Measurements from ENCODE around the gene DAB2IP.

The DAB2IP gene

DNA sequence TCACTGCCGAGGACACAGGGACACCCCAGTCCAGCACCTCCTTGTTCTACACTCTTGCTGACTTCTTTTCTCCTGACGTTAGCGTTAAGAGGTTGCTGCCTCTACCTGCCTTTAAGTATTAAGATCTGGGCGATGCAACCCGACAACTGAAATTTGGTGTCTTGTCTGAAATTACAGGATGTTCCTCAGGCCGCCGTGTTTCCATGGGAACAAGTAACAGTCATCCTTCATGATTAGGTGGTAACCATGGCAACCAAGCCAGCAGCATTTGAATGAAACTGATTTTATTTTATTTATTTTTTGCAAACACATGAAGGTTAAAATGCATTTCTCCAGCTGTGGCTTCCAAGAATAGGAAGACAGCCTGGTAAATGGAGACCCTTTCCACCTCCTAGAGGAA lies 20.8 kb downstream of the DAB2IP start:
- no peaks in the 10 kb centered on the region for H3K4me1 ChIP-seq (ENCODE audit: low read length)
- H3K27me3 ChIP-seq (ENCODE audit: low read depth, low read length), result peaks cover 5% of the 10 kb centered on the region; the same call in 1 of the 2 replicates

GRCh38 chr9:121672986-121673385 lies 21.6 kb downstream of the DAB2IP start:
- Histone ChIP-seq H3K27ac (ENCODE audit: low read length) (no peak overlapping the region), H3K4me3 (ENCODE audit: low read length) (no peak overlapping the region), H3K27me3 (ENCODE audit: low read depth, low read length) (peaks cover 5% of the 10 kb centered on the region; the same call in 1 of the 2 replicates), H3K4me1 (ENCODE audit: low read length) (no peaks in the 10 kb centered on the region), H3K79me2 (ENCODE audit: low read length) (no peaks in the 10 kb centered on the region), H3K4me2 (ENCODE audit: low read length) (no peak overlapping the region), H3K9ac (ENCODE audit: low read length) (no peak overlapping the region), H4K20me1 (ENCODE audit: insufficient read depth, low read length) (no peaks in the 10 kb centered on the region), H3K9me3 (ENCODE audit: insufficient read depth, low read length) (no peaks in the 10 kb centered on the region), H3K36me3 (replicated peaks; ENCODE audit: low read depth, low read length) (no peaks in the 10 kb centered on the region), H2AFZ (ENCODE audit: low read depth, low read length) (no peak overlapping the region)
- TF ChIP-seq EZH2phosphoT487 (IDR thresholded peaks at IDR 0.05; ENCODE audit: low read depth) (no peak), CTCF (IDR thresholded peaks at IDR 0.05; ENCODE audit: low read depth, low read length) (no peak)

More for the DNA sequence above, 20.8 kb downstream of the DAB2IP start:
- Histone ChIP-seq H3K4me3 (ENCODE audit: low read length) (no peak overlapping the region), H3K4me2 (ENCODE audit: low read length) (no peak overlapping the region), H4K20me1 (ENCODE audit: insufficient read depth, low read length) (no peaks in the 10 kb centered on the region), H3K79me2 (ENCODE audit: low read length) (no peaks in the 10 kb centered on the region), H3K36me3 (replicated peaks; ENCODE audit: low read depth, low read length) (no peaks in the 10 kb centered on the region), H3K9me3 (ENCODE audit: insufficient read depth, low read length) (no peaks in the 10 kb centered on the region), H3K9ac (ENCODE audit: low read length) (no peak overlapping the region), H2AFZ (ENCODE audit: low read depth, low read length) (no peak overlapping the region), H3K27ac (ENCODE audit: low read length) (no peak overlapping the region)
- TF ChIP-seq EZH2phosphoT487 (IDR thresholded peaks at IDR 0.05; ENCODE audit: low read depth), result no peak
- no peak for TF ChIP-seq CTCF (IDR thresholded peaks at IDR 0.05; ENCODE audit: low read depth, low read length)

DNA sequence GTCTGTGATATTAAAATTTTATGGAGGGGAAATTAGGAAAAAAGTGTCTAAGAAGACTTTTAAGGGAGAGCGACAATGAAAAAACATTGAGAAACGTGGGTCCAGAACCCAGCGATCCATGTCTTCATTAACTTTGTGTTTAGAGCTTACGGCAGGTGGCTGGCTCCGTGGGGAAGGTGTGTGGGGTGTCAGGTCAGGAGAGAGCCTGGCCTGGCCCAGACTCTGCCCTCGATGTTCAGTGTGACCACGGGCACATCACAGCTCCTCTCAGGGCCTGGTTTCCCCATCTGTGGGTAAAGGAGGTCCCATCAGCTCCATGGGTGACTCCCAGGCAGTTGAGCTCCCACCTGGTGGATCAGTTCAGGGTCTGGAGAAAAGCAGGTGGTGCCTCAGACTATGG lies 22.1 kb downstream of the DAB2IP start:
- H3K4me3 ChIP-seq (ENCODE audit: low read length), result no peak overlapping the region
- no peak overlapping the region for H3K4me2 ChIP-seq (ENCODE audit: low read length)
- no peak overlapping the region for H3K9ac ChIP-seq (ENCODE audit: low read length)
- H4K20me1 ChIP-seq (ENCODE audit: insufficient read depth, low read length), result no peaks in the 10 kb centered on the region
- H2AFZ ChIP-seq (ENCODE audit: low read depth, low read length), result no peak overlapping the region
- H3K27ac ChIP-seq (ENCODE audit: low read length), result no peak overlapping the region
- no peak for TF ChIP-seq EZH2phosphoT487 (IDR thresholded peaks at IDR 0.05; ENCODE audit: low read depth)
- no peak for TF ChIP-seq CTCF (IDR thresholded peaks at IDR 0.05; ENCODE audit: low read depth, low read length)
- H3K9me3 ChIP-seq (ENCODE audit: insufficient read depth, low read length), result no peaks in the 10 kb centered on the region
- H3K36me3 ChIP-seq (replicated peaks; ENCODE audit: low read depth, low read length), result no peaks in the 10 kb centered on the region
- peaks cover 5% of the 10 kb centered on the region; the same call in 1 of the 2 replicates for H3K27me3 ChIP-seq (ENCODE audit: low read depth, low read length)
- H3K4me1 ChIP-seq (ENCODE audit: low read length), result no peaks in the 10 kb centered on the region
- H3K79me2 ChIP-seq (ENCODE audit: low read length), result no peaks in the 10 kb centered on the region

DNA sequence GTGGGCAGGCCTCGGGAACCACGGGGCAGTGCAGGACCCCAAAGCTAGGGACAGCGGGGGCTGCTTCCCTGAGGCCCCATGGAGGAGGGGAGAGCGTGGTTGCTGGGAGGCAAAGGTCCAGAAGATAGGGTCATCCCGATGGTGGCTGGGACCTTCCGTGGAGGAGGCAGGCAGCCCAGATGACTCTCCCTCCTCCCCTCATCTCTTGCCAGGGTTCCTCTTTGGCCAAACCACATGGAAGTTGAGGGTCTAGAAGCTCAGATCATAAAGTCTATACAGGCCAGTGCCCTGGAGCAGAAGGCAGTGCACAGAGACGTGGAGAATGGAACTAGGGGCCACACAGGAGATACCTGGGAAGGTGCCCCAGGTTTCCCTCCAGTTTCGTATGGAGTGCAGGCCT lies 22.6 kb downstream of the DAB2IP start:
- Histone ChIP-seq H4K20me1 (ENCODE audit: insufficient read depth, low read length) (no peaks in the 10 kb centered on the region), H3K9ac (ENCODE audit: low read length) (no peak overlapping the region), H3K4me3 (ENCODE audit: low read length) (no peak overlapping the region), H3K36me3 (replicated peaks; ENCODE audit: low read depth, low read length) (no peaks in the 10 kb centered on the region), H3K4me2 (ENCODE audit: low read length) (no peak overlapping the region), H3K27me3 (ENCODE audit: low read depth, low read length) (peaks cover 5% of the 10 kb centered on the region; the same call in 1 of the 2 replicates), H3K79me2 (ENCODE audit: low read length) (no peaks in the 10 kb centered on the region), H3K27ac (ENCODE audit: low read length) (no peak overlapping the region), H3K9me3 (ENCODE audit: insufficient read depth, low read length) (no peaks in the 10 kb centered on the region), H2AFZ (ENCODE audit: low read depth, low read length) (no peak overlapping the region), H3K4me1 (ENCODE audit: low read length) (no peaks in the 10 kb centered on the region)
- TF ChIP-seq EZH2phosphoT487 (IDR thresholded peaks at IDR 0.05; ENCODE audit: low read depth) (no peak), CTCF (IDR thresholded peaks at IDR 0.05; ENCODE audit: low read depth, low read length) (no peak)

Data from OCI-LY3 (cell line).